Endometrium (tissue), 2 donors: ENCODE measurements around the gene HIP1R.

ENCODE experiments used
- FAIRE-seq: peaks from 2 replicates; lab custom pipeline; 2012; peaks lifted over from hg19 to GRCh38; lab: Jason Lieb, UNC
- donor health status: control.
- donor health status: control.

Gene HIP1R

DNA sequence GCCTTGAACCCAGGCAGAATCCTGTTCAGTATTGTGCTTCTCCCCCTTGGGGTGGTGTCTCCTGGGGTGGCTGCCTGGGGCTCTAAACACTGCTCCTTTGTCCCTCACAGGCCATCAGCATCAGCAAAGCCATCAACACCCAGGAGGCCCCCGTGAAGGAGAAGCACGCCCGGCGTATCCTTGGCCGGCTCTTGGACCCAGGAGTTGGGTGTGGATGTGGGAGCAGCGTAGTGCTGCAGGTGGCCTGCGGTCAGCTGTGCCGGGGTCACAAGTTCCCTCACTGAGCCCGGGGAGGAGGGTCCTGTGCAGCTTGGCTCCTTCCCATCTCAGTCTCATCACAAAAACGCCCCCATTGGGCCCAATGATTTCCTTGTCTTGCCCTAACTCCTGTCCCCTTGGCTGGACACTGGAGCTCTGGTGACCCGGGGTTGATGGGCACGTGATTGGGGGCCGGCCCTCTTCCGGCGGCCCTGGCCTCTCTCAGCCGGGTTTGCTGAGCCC, 12.7 kb downstream of the HIP1R start:
- no peak for FAIRE-seq

DNA sequence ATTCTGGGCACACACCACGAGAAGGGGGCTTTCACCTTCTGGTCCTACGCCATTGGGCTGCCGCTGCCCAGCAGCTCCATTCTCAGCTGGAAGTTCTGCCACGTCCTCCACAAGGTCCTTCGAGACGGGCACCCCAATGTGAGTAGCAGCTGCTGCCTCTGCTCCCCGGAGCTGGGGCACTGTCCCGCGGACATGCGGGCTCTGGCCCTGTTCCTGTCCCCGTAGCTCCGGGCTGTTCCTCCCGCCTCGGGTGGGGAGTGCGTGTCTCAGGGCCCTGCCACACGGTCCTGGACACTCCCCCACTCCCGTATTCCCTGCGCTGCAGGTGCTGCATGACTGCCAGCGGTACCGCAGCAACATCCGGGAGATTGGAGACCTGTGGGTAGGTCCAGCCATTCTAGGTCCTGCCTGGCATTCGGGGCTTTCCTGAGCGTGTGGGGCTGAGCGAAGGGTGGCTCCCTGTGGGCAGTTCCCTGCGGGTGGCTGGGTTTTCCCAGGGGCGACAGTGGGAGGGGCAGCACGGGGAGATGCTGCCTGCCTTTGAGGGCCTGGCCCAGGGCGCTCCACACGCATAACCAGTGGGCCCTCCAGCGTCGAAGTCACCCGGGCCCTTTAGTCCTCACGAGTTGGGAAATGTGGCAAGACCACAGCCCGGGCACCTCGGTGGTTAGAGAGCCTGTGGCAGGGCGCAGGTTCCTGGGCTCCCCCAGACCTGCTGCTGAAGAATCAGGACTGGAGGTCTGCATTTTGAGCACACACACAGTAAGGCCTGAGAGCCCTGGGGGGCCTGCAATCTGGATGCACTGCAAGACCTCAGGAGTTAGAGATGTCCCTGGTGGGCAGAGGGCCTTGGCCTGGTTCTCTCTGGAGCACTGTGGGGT, 13.5 kb downstream of the HIP1R start:
- no peak for FAIRE-seq

DNA sequence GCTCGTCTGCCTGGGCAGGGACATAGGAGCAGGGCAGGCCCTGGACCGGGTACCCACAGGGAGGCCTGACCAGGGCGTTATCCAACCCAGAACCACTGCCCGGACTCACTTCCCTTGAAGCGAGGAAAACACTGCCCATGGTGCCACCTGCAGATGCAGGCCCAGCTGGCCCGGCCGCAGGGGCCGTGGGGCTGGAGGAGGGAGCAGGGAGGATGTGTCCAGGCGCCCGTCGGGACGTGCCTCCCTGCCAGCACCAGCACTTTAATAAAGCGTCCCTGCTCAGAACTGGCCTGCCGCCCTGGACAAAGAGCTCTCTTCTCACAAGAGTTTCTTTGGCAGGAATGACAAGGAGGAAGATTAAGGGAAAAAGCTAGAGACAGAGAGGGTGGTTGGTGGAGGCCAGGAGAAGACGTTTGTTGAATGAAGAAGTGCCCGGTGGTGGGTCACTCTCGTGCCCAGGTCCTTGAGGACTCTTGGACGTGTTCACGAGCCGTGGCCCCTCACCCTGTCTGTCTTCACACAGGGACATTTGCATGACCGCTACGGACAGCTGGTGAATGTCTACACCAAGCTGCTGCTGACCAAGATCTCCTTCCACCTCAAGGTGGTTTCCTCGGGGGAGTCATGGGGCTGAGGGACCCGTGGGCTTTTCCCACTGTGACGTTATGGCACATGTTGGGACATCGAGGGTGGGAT, 14.2 kb downstream of the HIP1R start:
- FAIRE-seq: no peak

DNA sequence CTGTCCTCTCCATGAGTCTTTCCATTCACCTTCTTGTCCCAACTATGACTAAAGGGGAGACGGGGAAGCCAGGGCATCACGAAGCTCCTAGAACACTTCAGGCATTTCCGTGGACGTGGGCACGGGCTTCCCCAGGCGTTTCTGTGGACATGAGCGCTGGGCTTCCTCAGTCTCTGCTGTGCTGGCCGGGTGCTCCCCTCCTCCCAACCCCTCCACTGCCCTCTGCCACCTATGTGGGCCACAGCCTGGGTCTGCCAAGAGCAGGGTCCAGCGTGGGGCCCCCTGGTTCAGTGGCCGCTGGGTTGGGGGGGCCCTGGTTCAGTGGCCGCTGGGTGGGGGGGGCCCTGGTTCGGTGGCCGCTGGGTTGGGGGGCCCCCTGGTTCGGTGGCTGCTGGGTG, 14.8 kb downstream of the HIP1R start:
- no peak for FAIRE-seq

DNA sequence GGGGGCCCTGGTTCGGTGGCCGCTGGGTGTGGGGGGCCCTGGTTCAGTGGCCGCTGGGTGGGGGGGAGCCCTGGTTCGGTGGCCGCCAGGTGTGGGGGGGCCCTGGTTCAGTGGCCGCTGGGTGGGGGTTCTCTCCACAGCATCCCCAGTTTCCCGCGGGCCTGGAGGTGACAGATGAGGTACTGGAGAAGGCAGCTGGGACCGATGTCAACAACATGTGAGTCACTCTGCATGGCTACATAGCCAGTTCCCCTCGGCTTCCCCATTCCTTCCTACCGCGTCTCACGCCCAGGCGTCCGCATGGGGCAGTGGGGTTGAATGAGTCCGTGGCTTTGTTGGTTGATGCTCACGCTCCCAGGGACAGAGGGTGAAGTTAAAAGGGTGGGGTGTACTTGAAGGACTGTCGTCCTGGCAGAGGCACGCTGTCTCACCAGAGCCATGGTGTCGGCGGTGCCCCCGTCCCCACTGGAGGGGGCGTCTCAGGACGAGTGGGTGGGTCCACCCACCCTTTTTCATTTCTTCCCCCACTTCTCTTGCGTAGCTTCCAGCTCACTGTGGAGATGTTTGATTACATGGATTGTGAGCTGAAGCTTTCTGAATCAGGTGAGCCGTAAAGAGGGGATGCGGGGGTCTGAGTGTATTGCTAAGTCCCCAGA, 15.6 kb downstream of the HIP1R start:
- no peak for FAIRE-seq

DNA sequence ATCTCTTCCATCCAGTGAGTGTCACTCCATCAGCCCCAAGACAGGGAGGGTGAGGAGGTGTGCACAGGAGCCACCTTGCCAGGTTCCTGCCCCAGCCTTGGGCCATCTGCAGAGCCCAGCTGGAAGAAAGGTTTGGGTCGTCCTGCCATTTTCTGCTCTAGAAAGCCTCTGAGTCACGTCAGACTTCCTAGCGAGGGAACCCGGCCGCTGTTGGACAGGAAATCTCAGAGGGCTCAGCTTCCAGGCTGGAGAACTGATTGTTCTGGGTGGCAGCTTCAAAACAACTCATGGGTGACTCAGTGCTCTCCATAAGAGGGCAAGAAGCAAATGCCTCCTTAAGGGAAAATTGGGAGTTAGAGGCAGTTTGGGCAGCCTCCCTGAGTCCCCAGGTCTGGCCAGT, 16.6 kb downstream of the HIP1R start:
- no peak for FAIRE-seq

DNA sequence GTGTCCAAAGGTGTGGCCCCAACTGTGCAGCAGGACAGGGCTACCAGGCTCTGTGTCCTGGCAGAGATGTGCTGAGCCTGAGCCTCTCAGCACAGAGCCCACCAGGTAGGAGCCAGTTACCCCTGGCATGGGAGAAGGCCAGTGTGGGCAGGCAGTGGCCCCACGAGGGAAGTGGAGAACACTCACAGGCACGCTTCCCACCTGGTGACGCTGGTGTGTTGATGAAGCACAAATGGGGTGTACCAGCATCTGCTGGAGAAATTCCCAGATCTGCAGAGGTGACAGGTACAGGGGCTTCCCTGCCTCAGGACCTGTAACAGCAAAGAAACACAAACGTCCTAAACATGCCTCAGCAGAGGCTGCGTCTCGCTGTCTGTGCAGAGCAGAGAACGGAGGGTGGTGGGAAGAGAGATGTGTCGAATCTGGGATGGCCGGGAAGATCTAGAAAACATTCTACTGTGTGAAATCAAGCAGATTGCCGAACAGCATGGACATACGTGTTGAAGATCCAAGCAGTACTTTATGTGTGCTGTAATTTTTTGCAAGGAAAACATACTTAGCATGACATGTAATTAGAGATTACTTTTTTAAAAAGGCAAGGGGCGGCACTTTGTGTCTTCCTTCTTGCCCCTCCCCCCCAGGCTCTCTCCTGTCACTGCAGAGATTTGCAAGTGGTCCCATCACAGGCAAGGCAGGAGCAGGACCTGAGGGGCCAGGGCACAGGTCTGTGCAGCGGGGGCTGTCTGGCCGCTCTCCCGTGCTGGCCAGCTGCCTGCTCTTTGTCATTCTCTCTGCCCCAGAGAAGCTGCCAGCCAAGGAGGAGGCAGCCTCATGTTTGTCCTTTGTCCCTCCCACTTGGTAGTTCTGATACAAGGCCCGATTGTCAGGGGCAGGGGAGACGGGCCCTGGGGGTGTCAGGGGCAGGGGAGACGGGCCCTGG, 17.3 kb downstream of the HIP1R start:
- no peak for FAIRE-seq

DNA sequence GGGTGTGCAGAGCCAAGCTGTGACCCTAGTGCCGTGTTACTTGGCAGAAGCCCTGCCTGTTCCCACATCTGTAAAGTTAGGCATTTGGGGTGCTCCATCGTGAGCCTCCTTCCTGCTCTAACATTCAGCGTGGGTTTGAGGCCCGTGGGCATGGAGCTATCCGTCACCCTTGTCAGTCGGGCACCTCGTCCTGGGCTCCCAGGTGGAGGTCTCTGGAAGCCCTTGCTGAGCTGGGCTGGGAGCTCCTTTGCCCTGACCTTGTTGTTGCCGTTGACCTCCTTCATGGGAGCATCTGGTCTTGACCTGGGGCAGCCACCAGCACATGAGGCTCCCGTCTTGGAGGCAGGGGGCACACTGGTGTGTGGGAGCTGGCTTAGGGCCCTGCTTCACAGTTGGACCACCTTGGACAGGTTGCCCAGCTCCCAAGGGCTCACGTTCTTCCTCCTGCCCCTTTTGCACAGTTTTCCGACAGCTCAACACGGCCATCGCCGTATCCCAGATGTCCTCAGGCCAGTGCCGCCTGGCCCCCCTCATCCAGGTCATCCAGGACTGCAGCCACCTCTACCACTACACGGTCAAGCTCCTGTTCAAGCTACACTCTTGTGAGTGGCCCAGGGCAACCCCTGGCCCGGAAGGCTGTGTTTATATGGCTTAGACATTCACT, 18.5 kb downstream of the HIP1R start:
- FAIRE-seq: no peak

DNA sequence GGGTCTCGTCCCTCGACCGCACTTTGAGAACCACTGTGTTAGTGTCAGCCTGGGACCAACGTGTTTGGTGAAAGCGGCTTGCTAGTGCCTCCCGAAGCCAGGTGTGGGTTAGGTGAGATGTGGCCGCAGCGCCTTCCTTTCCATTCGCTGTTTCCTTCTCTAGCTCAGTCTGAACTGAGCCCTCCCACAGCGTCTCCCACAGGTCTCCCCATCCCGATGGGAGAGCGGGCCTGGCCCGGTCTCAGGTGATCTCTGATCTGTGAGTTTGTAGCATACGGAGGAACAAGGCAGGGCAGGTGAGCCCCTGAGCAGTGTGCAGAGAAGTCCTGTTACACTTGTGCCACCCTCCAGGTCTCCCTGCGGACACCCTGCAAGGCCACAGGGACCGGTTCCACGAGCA, 19.3 kb downstream of the HIP1R start:
- FAIRE-seq: no peak

DNA sequence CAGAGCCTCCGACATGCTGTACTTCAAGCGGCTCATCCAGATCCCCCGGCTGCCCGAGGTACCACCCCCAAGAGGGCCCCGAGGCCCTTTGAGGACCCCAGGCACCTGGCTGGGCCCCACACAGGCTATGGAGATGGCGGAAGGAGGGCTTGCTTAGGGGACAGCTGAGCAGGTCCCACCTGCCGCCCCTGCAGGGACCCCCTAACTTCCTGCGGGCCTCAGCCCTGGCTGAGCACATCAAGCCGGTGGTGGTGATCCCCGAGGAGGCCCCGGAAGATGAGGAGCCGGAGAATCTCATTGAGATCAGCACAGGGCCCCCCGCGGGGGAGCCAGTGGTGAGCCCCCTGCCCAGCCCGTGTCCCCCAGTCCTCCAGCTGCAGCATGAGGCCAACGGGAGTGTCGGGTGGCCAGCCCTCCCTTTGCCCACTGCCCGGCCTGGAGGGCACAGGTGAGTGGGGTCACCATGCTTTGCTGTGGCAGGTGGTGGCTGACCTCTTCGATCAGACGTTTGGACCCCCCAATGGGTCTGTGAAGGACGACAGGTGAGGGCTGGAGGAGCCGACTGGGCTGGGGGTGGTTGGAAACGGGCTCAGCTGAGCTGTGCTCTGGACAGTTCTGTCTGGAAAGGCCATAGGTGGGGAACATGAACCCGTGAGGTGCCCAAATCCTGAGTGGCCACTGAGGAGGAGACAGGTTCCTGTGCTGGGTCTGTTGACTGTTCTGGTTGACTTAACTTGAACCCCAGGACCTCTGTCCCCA, 20.0 kb downstream of the HIP1R start:
- FAIRE-seq: no peak

DNA sequence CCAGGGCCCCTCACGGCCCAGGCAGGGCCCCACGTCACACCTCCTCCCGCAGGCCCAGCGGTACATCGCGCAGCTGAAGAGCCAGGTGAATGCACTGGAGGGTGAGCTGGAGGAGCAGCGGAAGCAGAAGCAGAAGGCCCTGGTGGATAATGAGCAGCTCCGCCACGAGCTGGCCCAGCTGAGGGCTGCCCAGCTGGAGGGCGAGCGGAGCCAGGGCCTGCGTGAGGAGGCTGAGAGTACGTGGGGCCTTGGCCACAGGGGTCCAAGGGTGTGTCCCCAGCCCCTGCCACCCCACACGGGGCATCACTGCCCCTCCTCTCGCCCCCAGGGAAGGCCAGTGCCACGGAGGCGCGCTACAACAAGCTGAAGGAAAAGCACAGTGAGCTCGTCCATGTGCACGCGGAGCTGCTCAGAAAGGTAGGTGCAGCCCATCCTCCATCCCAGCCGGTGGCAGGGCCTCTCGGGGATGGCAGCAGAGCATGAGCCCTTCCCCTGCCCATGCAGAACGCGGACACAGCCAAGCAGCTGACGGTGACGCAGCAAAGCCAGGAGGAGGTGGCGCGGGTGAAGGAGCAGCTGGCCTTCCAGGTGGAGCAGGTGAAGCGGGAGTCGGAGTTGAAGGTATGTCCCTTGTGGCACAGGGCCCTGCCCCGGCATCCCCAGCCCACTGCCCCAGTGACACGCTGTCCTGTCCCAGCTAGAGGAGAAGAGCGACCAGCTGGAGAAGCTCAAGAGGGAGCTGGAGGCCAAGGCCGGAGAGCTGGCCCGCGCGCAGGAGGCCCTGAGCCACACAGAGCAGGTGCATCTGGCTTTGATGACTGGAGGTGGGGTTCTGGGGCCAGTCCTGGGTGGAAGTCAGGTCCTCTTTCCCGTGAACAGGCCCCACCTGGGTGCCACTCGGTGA, 20.9 kb downstream of the HIP1R start:
- FAIRE-seq: no peak

DNA sequence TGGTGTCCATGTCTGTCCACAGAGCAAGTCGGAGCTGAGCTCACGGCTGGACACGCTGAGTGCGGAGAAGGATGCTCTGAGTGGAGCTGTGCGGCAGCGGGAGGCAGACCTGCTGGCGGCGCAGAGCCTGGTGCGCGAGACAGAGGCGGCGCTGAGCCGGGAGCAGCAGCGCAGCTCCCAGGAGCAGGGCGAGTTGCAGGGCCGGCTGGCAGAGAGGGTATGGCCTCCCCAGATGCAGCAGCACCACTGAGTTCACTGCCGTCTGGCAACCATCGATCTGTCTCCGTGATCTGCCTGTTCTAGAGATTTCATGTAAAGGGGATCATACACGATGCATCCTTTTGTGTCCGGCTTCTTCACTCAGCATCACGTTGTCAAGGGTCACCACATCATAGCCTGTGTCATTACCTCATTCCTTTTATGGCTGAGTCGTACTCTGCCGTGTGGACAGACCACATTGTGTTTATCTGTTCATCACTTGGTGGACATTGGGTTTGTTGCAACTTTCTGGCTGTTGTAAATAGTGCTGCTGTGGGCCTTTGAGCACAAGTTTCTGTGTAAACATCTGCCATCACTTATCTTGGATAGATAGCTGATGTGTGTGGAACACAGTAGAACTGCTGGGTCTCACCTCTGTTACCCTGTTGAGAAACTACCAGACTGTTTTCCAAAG, 21.9 kb downstream of the HIP1R start:
- no peak for FAIRE-seq

DNA sequence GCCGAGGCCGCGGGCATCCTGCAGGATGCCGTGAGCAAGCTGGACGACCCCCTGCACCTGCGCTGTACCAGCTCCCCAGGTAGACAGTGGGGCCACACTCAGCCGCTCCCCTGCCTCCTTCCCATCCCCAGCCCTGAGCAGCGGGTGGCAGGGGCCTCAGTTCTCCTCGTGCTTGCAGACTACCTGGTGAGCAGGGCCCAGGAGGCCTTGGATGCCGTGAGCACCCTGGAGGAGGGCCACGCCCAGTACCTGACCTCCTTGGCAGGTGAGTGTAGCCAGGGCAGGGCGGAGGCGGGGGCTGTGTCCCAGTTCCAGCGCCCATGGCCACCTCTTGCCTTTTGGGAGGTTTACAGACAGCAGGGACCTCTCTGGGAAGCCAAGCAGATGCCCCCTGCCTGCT, 22.9 kb downstream of the HIP1R start:
- FAIRE-seq: no peak

DNA sequence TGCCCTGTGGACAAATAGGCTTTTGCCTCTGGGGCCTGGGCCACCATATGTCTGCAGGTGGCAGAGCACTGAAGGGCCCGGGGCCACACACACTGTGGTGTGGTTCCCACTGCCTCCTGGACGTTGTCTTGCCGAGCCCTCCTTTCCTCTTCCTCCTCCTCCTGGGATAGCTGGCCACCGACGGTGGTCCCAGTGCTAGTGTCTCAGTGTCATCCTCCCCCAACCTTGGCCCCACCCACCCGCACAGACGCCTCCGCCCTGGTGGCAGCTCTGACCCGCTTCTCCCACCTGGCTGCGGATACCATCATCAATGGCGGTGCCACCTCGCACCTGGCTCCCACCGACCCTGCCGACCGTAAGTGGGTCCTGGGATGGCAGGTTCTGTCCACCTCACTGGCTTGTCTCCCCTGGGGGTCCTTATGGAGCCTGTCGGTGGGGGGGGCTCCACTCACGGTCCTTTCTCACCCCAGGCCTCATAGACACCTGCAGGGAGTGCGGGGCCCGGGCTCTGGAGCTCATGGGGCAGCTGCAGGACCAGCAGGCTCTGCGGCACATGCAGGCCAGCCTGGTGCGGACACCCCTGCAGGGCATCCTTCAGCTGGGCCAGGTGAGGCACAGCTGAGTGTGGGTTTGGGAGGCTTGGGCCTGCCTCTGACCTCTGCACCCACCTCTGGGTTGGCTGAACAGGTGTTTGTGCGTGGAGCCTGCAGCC, 23.5 kb downstream of the HIP1R start:
- FAIRE-seq: no peak

DNA sequence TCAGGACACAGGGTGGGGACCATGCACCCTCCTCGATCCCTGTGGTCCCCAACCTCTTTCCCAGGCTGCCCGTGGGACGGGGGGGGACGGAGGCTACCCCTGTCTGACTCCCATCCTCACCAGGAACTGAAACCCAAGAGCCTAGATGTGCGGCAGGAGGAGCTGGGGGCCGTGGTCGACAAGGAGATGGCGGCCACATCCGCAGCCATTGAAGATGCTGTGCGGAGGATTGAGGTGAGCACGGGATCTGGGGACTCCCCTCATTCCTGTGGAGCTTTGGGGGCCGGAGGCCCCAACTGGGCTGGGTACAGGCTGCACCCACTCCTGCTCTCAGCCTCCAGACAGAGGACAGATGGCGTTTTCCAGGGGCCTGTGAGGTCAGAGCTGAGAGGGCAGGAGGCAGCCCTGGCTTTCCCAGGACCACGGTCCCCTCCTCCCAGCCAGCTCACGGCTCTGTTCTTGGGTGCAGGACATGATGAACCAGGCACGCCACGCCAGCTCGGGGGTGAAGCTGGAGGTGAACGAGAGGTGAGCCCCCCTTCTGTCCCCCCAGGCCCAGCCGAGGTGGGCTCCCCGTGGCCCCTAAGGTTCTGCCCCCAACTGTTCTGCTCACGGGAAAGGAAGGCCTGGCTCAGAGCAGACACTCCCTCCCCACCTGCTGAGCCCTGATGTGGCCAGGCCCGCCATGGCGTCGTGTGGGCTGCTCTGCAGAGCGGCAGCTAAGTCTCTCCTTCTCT, 24.2 kb downstream of the HIP1R start:
- no peak for FAIRE-seq

DNA sequence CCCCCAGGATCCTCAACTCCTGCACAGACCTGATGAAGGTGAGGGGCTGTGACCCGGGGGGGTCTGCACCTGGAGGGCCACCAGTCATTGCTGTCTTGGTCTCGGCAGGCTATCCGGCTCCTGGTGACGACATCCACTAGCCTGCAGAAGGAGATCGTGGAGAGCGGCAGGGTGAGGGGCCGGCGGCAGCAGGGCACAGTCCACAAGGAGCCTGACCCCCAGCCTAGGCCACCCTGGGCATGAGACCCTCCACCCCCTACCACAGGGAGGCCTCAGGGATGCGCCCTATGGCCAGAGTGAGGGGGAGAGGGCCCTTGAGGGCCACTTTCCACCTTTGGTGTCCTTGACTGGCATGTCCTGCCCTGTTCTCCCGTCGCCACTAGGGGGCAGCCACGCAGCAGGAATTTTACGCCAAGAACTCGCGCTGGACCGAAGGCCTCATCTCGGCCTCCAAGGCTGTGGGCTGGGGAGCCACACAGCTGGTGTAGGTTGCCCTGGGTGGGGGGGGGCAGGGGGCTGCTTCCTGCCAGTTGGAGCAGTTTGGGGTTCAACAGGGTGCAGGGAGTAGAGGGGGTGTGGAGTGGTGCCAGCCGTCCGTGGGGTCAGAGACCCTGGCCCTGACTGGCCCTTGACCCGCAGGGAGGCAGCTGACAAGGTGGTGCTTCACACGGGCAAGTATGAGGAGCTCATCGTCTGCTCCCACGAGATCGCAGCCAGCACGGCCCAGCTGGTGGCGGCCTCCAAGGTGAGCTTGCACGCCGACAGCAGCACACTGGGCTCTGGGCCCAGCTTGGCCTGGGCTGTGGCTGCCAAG, 25.0 kb downstream of the HIP1R start:
- no peak for FAIRE-seq
